GM10248 (cell line): ENCODE results near the gene NUDCD3.

Experiments used
- CTCF ChIA-PET: fragments of 300-600 bp; sonication (Branson Sonifier 250); formaldehyde crosslinking; extraction: SDS; loops from one replicate; lab custom pipeline; 2021; ENCODE audit warnings: antibody characterized with exemption; lab: Yijun Ruan, JAX
- POLR2A ChIA-PET: fragments of 350-650 bp; sonication (Branson Sonifier 250); formaldehyde crosslinking; extraction: SDS; loops from one replicate; lab custom pipeline; 2020; ENCODE audit warnings: antibody characterized with exemption; lab: Yijun Ruan, JAX
- DNase-seq: peaks from one replicate; pipeline ENCODE4 v3.0.0; 2012; ENCODE audit errors: extremely low spot score
- TF ChIP-seq, protein P1 (sequence below): IDR thresholded peaks from 2 replicates; pipeline ENCODE4 v1.5.1; 2012; ENCODE audit warnings: mild to moderate bottlenecking, low read depth; ENCODE audit errors: extremely low read depth, missing control alignments, control extremely low read depth

Gene NUDCD3

DNA sequence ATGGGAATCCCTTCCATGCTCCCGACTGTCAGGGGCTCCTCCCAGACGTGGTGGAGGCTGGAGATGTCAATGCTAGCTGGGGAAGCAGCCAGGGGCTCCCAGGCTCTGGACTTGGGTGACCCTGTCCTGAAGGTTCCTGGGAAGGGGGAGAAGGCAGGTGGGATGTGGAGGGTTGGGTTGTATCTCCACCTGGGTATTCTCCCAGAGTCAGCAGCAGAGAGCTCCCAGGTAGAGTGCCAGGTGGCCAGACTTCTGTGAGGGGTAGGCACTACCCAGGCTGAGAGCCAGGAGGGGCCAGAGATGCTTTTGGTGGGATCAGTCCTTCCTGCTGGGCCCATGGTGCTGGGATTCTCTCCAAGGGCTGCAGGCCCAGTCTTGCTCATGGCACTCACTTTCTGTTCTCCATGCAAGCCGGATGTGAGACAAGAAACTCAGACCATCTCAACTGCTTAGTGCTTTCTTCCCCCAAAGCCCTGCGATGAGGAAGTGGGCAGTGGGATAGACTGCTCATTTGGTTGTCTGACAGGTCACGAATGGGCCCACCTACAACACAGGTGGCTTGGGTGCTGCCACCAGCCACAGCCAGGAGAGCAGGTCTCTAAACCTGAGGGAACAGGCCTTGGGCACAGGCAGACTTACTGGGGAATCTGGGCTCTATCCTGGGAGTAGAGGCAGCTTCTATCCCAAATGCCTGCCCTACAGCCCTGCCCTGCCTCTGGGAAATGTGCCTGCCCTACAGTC is 112.6 kb downstream of the NUDCD3 start:
- DNase-seq, result peak; percentile 78
- ChIA-PET CTCF (interaction anchor here (1.4 to 1.5 kb wide), 2 partner anchors 10 to 187 kb away, joined by 3 to 4 read pairs; no protein-coding TSS in a partner anchor), POLR2A (interaction anchor here (0.6 kb wide), 1 partner anchor 127 kb away, joined by 5 read pairs; no protein-coding TSS in a partner anchor)
- TF ChIP-seq, protein P1, sequence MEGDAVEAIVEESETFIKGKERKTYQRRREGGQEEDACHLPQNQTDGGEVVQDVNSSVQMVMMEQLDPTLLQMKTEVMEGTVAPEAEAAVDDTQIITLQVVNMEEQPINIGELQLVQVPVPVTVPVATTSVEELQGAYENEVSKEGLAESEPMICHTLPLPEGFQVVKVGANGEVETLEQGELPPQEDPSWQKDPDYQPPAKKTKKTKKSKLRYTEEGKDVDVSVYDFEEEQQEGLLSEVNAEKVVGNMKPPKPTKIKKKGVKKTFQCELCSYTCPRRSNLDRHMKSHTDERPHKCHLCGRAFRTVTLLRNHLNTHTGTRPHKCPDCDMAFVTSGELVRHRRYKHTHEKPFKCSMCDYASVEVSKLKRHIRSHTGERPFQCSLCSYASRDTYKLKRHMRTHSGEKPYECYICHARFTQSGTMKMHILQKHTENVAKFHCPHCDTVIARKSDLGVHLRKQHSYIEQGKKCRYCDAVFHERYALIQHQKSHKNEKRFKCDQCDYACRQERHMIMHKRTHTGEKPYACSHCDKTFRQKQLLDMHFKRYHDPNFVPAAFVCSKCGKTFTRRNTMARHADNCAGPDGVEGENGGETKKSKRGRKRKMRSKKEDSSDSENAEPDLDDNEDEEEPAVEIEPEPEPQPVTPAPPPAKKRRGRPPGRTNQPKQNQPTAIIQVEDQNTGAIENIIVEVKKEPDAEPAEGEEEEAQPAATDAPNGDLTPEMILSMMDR, result no peak

DNA sequence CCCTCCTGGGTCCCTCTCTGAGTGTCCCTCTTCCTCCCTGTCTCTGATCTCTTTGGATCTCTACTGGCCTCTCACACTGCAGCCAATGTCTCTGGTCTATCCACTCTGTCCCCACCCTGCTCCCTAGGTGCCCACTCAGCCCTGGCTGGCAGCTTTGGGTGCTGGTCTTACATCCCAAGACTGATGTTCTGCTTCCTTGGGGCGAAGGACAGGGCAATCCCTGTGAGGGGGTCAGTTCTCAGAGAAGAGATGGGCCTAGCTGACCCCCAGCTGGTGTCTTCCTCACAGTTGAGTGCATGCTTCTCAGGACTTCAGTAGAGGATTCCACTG is 113.4 kb downstream of the NUDCD3 start:
- POLR2A ChIA-PET, result interaction anchor here (0.6 kb wide), 1 partner anchor 128 kb away, joined by 5 read pairs; no protein-coding TSS in a partner anchor
- TF ChIP-seq, protein P1, result no peak
- CTCF ChIA-PET, result interaction anchor here (1.5 kb wide), 1 partner anchor 187 kb away, joined by 4 read pairs; no protein-coding TSS in a partner anchor
- no peak for DNase-seq

DNA sequence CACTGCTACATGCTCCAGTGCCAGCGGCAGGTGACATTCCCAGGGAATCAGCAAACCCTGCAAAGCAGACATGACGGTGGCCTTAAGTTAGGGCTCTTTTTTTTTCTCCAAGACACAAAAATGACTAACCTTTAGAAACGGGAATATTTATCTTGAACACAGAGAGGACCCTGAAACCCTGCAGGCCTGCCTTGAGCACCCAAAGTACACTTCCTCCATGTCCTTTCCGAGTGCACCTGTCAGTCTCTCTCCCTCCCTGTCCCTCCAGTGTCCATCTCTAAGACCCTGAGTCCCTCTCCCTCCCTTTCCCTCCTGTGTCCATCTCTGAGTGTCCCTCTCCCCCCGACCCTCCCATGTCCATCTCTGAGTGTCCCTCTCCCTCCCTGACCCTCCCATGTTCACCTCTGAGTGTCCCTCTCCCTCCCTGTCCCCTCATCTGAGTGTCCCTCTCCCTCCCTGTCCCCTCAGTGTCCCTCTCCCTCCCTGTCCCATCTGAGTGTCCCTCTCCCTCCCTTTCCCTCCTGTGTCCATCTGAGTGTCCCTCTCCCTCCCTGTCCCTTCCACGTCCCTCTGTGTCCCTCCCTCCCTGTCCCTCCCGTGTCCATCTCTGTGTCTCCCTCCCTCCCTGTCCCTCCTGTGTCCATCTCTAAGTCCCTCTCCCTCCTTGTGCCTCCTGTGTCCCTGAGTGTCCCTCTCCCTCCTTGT is 113.9 kb downstream of the NUDCD3 start:
- no peak for DNase-seq
- ChIA-PET CTCF (interaction anchor here (1.5 kb wide), 1 partner anchor 188 kb away, joined by 4 read pairs; no protein-coding TSS in a partner anchor), POLR2A (no interaction called here)
- TF ChIP-seq, protein P1, result no peak

- ChIA-PET POLR2A (no interaction called here), CTCF (interaction anchor here (0.7 to 0.9 kb wide), 3 partner anchors 9 to 114 kb away, joined by 3 read pairs; partner anchors contain the start of gene NUDCD3)
- TF ChIP-seq, protein P1, result no peak
- no peak for DNase-seq
These were observed 114.5 kb downstream of the NUDCD3 start for GRCh38 chr7:44375926-44376342.

DNA sequence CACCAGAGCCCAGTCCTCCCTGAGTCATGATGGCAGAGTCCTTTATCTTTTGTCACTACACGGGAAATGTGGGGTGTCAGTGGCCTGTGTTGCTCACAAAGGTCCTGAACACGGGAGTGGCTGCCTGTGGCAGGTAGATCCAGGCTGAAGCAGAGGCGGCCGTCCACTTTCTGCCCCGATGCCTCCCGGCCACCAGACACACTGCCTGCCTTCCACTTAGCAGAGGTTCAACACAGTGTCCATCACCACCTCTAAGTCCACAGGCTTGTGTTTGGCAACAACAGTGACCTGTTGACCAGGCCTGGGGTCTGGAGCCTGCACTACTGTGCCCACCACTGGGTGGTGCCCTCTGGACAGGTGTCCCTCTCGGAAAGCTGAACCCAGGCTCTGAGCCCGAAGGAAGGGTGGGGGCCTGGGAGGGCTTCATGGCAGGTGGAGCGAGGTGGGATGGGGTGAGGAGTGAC is 115.2 kb downstream of the NUDCD3 start:
- no peak for DNase-seq
- ChIA-PET CTCF (interaction anchor here (0.7 to 0.9 kb wide), 3 partner anchors 8 to 115 kb away, joined by 3 read pairs; partner anchors contain the start of gene NUDCD3), POLR2A (no interaction called here)
- TF ChIP-seq, protein P1, result peak; percentile 25
